ENCODE data around the gene NANOS2. TPM values are rescaled to one million over a fixed set of nuclear protein-coding genes. Genes with fewer than 3 reads are reported as not detected.
"Not testable (repeated sequence)": the region's sequence is repeated elsewhere in the genome, so short reads cannot be mapped to it uniquely, and the experiment has no call there.

NANOS2 gene
- total RNA-seq, 1 donor from 2014 or later: not detected

- DNase-seq (ENCODE audit: low spot score, unreplicated experiment): no peak
- Mint-ChIP-seq H3K9me3 (ENCODE audit: low read depth) (no peaks in the 10 kb centered on the region), H3K4me1 (ENCODE audit: low read depth) (peaks cover 2% of the 10 kb centered on the region), H3K36me3 (ENCODE audit: insufficient read depth) (peaks cover 15% of the 10 kb centered on the region), H3K4me3 (ENCODE audit: low read depth) (peak overlapping the region; percentile 53), H3K27ac (no peak overlapping the region), H3K27me3 (peaks cover 9% of the 10 kb centered on the region)
- TF ChIP-seq CTCF (IDR thresholded peaks at IDR 0.05; ENCODE audit: unreplicated experiment): no peak
Observed at GRCh38 chr19:45900738-45901431, 13.7 kb downstream of the NANOS2 start.

GRCh38 chr19:45899919-45900589, 14.5 kb downstream of the NANOS2 start:
- no peak overlapping the region for H3K4me3 Mint-ChIP-seq (ENCODE audit: low read depth)
- no peaks in the 10 kb centered on the region for H3K9me3 Mint-ChIP-seq (ENCODE audit: low read depth)
- no peak for DNase-seq (ENCODE audit: low spot score, unreplicated experiment)
- peaks cover 9% of the 10 kb centered on the region for H3K27me3 Mint-ChIP-seq
- no peak overlapping the region for H3K27ac Mint-ChIP-seq
- peaks cover 2% of the 10 kb centered on the region for H3K4me1 Mint-ChIP-seq (ENCODE audit: low read depth)
- H3K36me3 Mint-ChIP-seq (ENCODE audit: insufficient read depth): peaks cover 22% of the 10 kb centered on the region
- no peak for TF ChIP-seq CTCF (IDR thresholded peaks at IDR 0.05; ENCODE audit: unreplicated experiment)

- peaks cover 2% of the 10 kb centered on the region for H3K4me1 Mint-ChIP-seq (ENCODE audit: low read depth)
- no peak overlapping the region for H3K27ac Mint-ChIP-seq
- peaks cover 9% of the 10 kb centered on the region for H3K27me3 Mint-ChIP-seq
- H3K36me3 Mint-ChIP-seq (ENCODE audit: insufficient read depth): peaks cover 24% of the 10 kb centered on the region
- no peak overlapping the region for H3K4me3 Mint-ChIP-seq (ENCODE audit: low read depth)
- no peak for TF ChIP-seq CTCF (IDR thresholded peaks at IDR 0.05; ENCODE audit: unreplicated experiment)
- no peak for DNase-seq (ENCODE audit: low spot score, unreplicated experiment)
- H3K9me3 Mint-ChIP-seq (ENCODE audit: low read depth): no peaks in the 10 kb centered on the region
Observed at GRCh38 chr19:45899253-45899652, 15.3 kb downstream of the NANOS2 start.

GRCh38 chr19:45897261-45897812, 17.2 kb downstream of the NANOS2 start:
- no peak for TF ChIP-seq CTCF (IDR thresholded peaks at IDR 0.05; ENCODE audit: unreplicated experiment)
- peaks cover 26% of the 10 kb centered on the region for H3K36me3 Mint-ChIP-seq (ENCODE audit: insufficient read depth)
- H3K4me1 Mint-ChIP-seq (ENCODE audit: low read depth): peaks cover 2% of the 10 kb centered on the region
- H3K27ac Mint-ChIP-seq: no peak overlapping the region
- DNase-seq (ENCODE audit: low spot score, unreplicated experiment): no peak
- H3K4me3 Mint-ChIP-seq (ENCODE audit: low read depth): no peak overlapping the region
- no peaks in the 10 kb centered on the region for H3K9me3 Mint-ChIP-seq (ENCODE audit: low read depth)
- H3K27me3 Mint-ChIP-seq: peaks cover 6% of the 10 kb centered on the region

- H3K36me3 Mint-ChIP-seq (ENCODE audit: insufficient read depth): peaks cover 26% of the 10 kb centered on the region
- H3K27ac Mint-ChIP-seq; H3K27me3 Mint-ChIP-seq; H3K4me3 Mint-ChIP-seq (ENCODE audit: low read depth); DNase-seq (ENCODE audit: low spot score, unreplicated experiment); H3K9me3 Mint-ChIP-seq (ENCODE audit: low read depth); H3K4me1 Mint-ChIP-seq (ENCODE audit: low read depth): not testable (repeated sequence)
Observed at GRCh38 chr19:45895983-45896599, 18.5 kb downstream of the NANOS2 start.
